K562 (cell line): ENCODE data around the gene SLC45A3. TPM values are rescaled to one million over a fixed set of nuclear protein-coding genes. Genes with fewer than 3 reads are reported as not detected.

ENCODE experiments used
- BRD9 ChIP-seq: fragments of 450-650 bp; IDR thresholded peaks from 2 replicates; pipeline ENCODE4 v1.6.1; 2018; ENCODE audit warnings: low read depth; ENCODE audit not compliant: partially characterized antibody
- CBFB ChIP-seq: sonication (generic); formaldehyde crosslinking; IDR thresholded peaks from 2 replicates; pipeline ENCODE4 v1.4.0; 2020; ENCODE audit warnings: mild to moderate bottlenecking, missing genetic modification reagents
- ELF4 ChIP-seq: fragments of 450-650 bp; formaldehyde crosslinking; IDR thresholded peaks from 2 replicates; pipeline ENCODE4 v1.4.0; 2022; ENCODE audit warnings: missing genetic modification characterization
- FOSL1 ChIP-seq: fragments of 200-800 bp; sonication (Bioruptor generic); conservative IDR thresholded peaks from 2 replicates; pipeline ENCODE4 v1.6.1; 2016; ENCODE audit warnings: missing genetic modification characterization, missing compliant biosample characterization
- GABPB2 ChIP-seq: fragments of 250-450 bp; sonication (Bioruptor Pico); conservative IDR thresholded peaks from 2 replicates; pipeline ENCODE4 v1.5.1; 2021; ENCODE audit warnings: mild to moderate bottlenecking
- HEY1 ChIP-seq: fragments of 250-450 bp; sonication (Bioruptor Pico); IDR thresholded peaks from 2 replicates; pipeline ENCODE4 v1.5.0; 2020; ENCODE audit warnings: mild to moderate bottlenecking, moderate library complexity, borderline replicate concordance
- NRF1 ChIP-seq, 2 experiments: fragments of 450-650 bp; IDR thresholded peaks in 1 of 2; conservative IDR thresholded peaks in 1 of 2; 2 replicates each; pipeline ENCODE4 v1.6.1; 2014; ENCODE audit warnings: mild to moderate bottlenecking in 2 of 2
- OTX1 ChIP-seq: fragments of 450-650 bp; formaldehyde crosslinking; IDR thresholded peaks from 2 replicates; pipeline ENCODE4 v1.4.0; 2022; ENCODE audit warnings: mild to moderate bottlenecking
- POU5F1 ChIP-seq: fragments of 150-350 bp; IDR thresholded peaks from 2 replicates; pipeline ENCODE4 v1.6.1; 2014; ENCODE audit warnings: borderline replicate concordance, low read length, low read depth, mild to moderate bottlenecking; ENCODE audit not compliant: partially characterized antibody
- SIX5 ChIP-seq, 2 experiments: IDR thresholded peaks; 2 replicates each; pipeline ENCODE4 v1.6.1; 2011; ENCODE audit warnings: low read length in 2 of 2, borderline replicate concordance in 1 of 2, low read depth in 1 of 2, mild to moderate bottlenecking in 1 of 2, moderate library complexity in 1 of 2; ENCODE audit not compliant: insufficient read depth in 1 of 2
- SLC30A9 ChIP-seq: fragments of 250-450 bp; sonication (Bioruptor Pico); IDR thresholded peaks from 2 replicates; pipeline ENCODE4 v1.8.0; 2022; ENCODE audit warnings: mild to moderate bottlenecking, moderate library complexity
- SMAD1 ChIP-seq: fragments of 150-350 bp; IDR thresholded peaks from 2 replicates; pipeline ENCODE4 v1.6.1; 2014; ENCODE audit warnings: low read length, low read depth; ENCODE audit not compliant: partially characterized antibody
- XRCC3 ChIP-seq: fragments of 450-650 bp; IDR thresholded peaks from 2 replicates; pipeline ENCODE4 v1.6.1; 2017; ENCODE audit warnings: mild to moderate bottlenecking, moderate library complexity
- ZBTB12 ChIP-seq: fragments of 250-450 bp; sonication (Bioruptor Pico); IDR thresholded peaks from 2 replicates; pipeline ENCODE4 v1.4.0; 2020
- ZBTB9 ChIP-seq: fragments of 450-650 bp; formaldehyde crosslinking; IDR thresholded peaks from 2 replicates; pipeline ENCODE4 v1.4.0; 2020; ENCODE audit warnings: mild to moderate bottlenecking, moderate library complexity
- ZNF24 ChIP-seq: fragments of 450-650 bp; IDR thresholded peaks from 2 replicates; pipeline ENCODE4 v1.6.1; 2016
- polyA plus RNA-seq, 8 experiments: library from polyadenylated mRNA; depleted of rRNA in 4 of 8; stranded (reverse) in 5 of 8; unstranded in 3 of 8; fragments of >200 nt; fragmentation: Nextera tagmentation in 2 of 8; fragmentation: Illumina TruSeq in 1 of 8; extraction: Ambion mirVana in 2 of 8; extraction: Trizol in 1 of 8; gene quantifications; 2 replicates each; pipeline versions ENCODE4 v1.2.1 to v1.2.3, GENCODE V29; 2011 to 2014; ENCODE audit warnings: inconsistent platforms in 1 of 8, missing spikeins in 1 of 8
- total RNA-seq, 7 experiments: library from RNA; depleted of rRNA in 6 of 7; stranded (reverse); fragments of >200 nt in 6 of 7; fragmentation: Illumina TruSeq in 2 of 7; extraction: Trizol in 2 of 7; gene quantifications; 2 replicates each; pipeline versions ENCODE4 v1.2.1 to v1.2.3, GENCODE V29; 2011 to 2021; ENCODE audit warnings: low replicate concordance in 1 of 7
- TF ChIP-seq, protein P1 (sequence below): fragments of 250-450 bp; sonication (Bioruptor Pico); IDR thresholded peaks from 2 replicates; pipeline ENCODE4 v1.5.0; 2021
- TF ChIP-seq, protein P2 (sequence below): sonication (generic); formaldehyde crosslinking; IDR thresholded peaks from 2 replicates; pipeline ENCODE4 v1.8.0; 2022; ENCODE audit warnings: mild to moderate bottlenecking, low read depth, missing genetic modification reagents
- TF ChIP-seq, protein P3 (sequence below): fragments of 450-650 bp; IDR thresholded peaks from 2 replicates; pipeline ENCODE4 v1.6.1; 2017; ENCODE audit warnings: mild to moderate bottlenecking, moderate library complexity

The SLC45A3 gene
- total and polyA plus RNA-seq, 9 of the 15 experiments (the other 6 are each of a cell fraction or from before 2014, with no cell fraction given): 0.06 to 3.3 (median 1.3) TPM

DNA sequence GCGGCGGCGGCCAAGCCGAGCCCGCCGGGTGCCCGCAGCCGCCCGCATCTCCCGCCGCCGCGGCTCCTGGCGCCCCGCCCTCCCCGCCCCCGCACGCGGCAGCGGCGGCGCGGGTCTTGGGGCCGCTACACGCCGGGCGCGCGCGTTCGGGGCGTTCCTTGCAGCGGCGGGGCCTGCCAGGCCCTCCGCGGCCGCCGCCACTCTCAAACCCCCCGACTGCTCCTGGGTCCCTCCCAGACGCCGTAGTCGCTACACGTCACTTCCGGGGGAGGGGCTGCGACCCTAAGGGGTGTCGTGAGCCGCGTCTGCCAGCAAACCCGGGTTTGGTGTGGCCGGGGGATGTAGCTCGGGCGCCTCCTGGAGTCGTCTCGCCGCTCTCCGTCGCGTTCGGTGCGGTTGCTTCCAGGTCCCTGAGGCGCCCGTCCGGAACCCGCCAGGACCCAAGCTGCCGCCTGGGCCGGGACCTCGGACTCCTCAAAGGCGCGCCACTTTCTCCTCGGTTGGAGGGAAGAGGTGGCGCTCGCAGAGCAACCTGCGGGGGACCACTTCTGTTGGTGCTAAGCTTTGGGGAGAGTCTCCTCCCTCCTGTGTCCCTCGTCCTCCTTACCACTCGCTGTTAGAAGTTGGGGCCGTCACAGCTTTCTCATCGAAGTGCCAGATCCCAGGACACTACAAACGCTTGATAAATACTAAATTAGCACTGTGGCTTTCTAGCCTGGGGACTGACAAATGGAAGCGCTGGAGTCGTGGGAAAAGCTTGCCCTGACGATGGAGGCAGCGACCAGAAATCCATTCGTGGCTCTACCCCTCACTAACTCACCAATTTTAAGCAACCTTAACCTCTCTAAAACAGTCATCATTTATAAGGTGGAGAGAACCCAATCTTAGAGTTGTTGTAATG, 48.3 kb downstream of the SLC45A3 start, which contains the start of gene ELK4 (continued):
- TF ChIP-seq BRD9 (no peak), SMAD1 (peak; percentile 41), HEY1 (CRISPR knock-in tag) (no peak), ZBTB9 (CRISPR knock-in tag) (peak; percentile 83), POU5F1 (no peak), SLC30A9 (CRISPR knock-in tag) (no peak), SIX5 (IDR thresholded peaks at IDR 0.05; ENCODE audit: borderline replicate concordance in 1 of 2, insufficient read depth in 1 of 2, low read depth in 1 of 2, low read length in 2 of 2) (no peak), XRCC3 (no peak), ZBTB12 (CRISPR knock-in tag) (peak; percentile 91), ELF4 (CRISPR knock-in tag) (peak; percentile 32; the same call in 1 of the 2 replicates), OTX1 (CRISPR knock-in tag) (0 out of 2 replicates have a peak, but pooled peaks have one; percentile 21), ZNF24 (no peak), NRF1 (conservative IDR thresholded peaks at IDR 0.05 in 1 of 2, IDR thresholded peaks at IDR 0.05 in 1 of 2) (peak; percentile 56 to 66), GABPB2 (CRISPR knock-in tag) (no peak), FOSL1 (tag) (no peak), CBFB (CRISPR knock-in tag) (peak; percentile 42; the same call in 1 of the 2 replicates)
- TF ChIP-seq, protein P1, sequence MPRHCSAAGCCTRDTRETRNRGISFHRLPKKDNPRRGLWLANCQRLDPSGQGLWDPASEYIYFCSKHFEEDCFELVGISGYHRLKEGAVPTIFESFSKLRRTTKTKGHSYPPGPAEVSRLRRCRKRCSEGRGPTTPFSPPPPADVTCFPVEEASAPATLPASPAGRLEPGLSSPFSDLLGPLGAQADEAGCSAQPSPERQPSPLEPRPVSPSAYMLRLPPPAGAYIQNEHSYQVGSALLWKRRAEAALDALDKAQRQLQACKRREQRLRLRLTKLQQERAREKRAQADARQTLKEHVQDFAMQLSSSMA (CRISPR knock-in tag): 0 out of 2 replicates have a peak, but pooled peaks have one; percentile 19
- TF ChIP-seq, protein P2, sequence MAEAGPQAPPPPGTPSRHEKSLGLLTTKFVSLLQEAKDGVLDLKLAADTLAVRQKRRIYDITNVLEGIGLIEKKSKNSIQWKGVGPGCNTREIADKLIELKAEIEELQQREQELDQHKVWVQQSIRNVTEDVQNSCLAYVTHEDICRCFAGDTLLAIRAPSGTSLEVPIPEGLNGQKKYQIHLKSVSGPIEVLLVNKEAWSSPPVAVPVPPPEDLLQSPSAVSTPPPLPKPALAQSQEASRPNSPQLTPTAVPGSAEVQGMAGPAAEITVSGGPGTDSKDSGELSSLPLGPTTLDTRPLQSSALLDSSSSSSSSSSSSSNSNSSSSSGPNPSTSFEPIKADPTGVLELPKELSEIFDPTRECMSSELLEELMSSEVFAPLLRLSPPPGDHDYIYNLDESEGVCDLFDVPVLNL (CRISPR knock-in tag): 0 out of 2 replicates have a peak, but pooled peaks have one; percentile 51
- TF ChIP-seq, protein P3, sequence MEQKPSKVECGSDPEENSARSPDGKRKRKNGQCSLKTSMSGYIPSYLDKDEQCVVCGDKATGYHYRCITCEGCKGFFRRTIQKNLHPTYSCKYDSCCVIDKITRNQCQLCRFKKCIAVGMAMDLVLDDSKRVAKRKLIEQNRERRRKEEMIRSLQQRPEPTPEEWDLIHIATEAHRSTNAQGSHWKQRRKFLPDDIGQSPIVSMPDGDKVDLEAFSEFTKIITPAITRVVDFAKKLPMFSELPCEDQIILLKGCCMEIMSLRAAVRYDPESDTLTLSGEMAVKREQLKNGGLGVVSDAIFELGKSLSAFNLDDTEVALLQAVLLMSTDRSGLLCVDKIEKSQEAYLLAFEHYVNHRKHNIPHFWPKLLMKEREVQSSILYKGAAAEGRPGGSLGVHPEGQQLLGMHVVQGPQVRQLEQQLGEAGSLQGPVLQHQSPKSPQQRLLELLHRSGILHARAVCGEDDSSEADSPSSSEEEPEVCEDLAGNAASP: no peak
